ENCODE measurements around the gene PRMT2.

The PRMT2 gene

DNA sequence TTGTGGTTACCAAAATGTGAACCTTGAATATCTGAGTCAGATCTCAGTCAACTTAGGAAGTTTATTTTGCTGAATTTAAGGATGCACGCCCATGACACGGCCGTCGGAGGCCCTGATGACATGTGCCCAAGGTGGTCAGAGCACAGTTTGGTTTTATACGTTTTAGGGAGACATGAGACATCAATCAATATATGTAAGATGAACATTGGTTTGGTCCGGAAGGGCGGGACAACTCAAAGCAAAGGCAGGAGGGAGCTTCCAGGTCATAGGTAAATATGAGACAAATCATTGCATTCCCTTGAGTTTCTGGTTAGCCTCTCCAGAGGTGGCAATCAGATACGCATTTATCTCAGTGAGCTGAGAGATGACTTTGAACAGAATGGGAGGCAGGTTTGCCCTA is 1.0 kb upstream of the PRMT2 start:
- no peak for DNase-seq (ENCODE audit: low read depth)
- TF ChIP-seq, protein P1, sequence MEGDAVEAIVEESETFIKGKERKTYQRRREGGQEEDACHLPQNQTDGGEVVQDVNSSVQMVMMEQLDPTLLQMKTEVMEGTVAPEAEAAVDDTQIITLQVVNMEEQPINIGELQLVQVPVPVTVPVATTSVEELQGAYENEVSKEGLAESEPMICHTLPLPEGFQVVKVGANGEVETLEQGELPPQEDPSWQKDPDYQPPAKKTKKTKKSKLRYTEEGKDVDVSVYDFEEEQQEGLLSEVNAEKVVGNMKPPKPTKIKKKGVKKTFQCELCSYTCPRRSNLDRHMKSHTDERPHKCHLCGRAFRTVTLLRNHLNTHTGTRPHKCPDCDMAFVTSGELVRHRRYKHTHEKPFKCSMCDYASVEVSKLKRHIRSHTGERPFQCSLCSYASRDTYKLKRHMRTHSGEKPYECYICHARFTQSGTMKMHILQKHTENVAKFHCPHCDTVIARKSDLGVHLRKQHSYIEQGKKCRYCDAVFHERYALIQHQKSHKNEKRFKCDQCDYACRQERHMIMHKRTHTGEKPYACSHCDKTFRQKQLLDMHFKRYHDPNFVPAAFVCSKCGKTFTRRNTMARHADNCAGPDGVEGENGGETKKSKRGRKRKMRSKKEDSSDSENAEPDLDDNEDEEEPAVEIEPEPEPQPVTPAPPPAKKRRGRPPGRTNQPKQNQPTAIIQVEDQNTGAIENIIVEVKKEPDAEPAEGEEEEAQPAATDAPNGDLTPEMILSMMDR (conservative IDR thresholded peaks at IDR 0.05; ENCODE audit: low read depth, low read length) = no peak
- peak overlapping the region; percentile 99 for H3K4me3 ChIP-seq (ENCODE audit: low read length)

DNA sequence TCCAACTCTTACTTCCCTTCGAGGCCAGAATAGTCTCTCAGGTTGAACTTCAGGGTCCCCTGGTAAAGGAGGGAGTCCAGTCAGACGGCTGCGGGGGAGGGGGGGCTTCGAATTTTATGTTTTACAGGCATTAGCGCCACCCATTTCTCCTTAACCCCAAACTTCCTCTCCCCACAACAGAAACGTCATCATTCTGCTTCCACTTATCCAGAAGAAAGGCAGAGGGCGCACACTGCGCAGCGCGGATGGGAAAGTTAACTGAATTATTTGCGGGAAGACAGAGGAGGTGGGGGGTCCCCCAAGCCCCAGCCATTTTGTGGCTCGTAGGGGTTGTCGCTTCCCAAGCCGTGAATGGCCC is 529 bp upstream of the PRMT2 start:
- peak; percentile 61 for DNase-seq (ENCODE audit: low read depth)
- TF ChIP-seq, protein P1 (conservative IDR thresholded peaks at IDR 0.05; ENCODE audit: low read depth, low read length) = peak; percentile 27
- H3K4me3 ChIP-seq (ENCODE audit: low read length) = peak overlapping the region; percentile 99

DNA sequence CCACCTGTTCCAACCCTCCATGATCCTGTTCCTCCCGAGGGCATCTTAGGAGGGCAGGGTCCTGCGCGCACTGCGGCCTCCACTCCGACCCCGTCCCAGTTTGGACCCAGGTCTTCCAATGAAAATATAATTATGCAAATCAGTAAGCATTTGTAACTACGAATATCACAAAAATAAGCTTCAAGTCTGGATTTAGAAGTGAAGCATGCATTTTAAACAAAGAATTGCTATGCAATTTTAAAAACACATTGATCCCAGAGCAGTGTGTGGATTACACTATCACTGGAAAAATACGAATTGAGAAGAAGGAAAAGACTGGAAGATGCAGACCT is 673 bp downstream of the PRMT2 start:
- TF ChIP-seq, protein P1 (conservative IDR thresholded peaks at IDR 0.05; ENCODE audit: low read depth, low read length) = no peak
- peak overlapping the region; percentile 99 for H3K4me3 ChIP-seq (ENCODE audit: low read length)
- no peak for DNase-seq (ENCODE audit: low read depth)

DNA sequence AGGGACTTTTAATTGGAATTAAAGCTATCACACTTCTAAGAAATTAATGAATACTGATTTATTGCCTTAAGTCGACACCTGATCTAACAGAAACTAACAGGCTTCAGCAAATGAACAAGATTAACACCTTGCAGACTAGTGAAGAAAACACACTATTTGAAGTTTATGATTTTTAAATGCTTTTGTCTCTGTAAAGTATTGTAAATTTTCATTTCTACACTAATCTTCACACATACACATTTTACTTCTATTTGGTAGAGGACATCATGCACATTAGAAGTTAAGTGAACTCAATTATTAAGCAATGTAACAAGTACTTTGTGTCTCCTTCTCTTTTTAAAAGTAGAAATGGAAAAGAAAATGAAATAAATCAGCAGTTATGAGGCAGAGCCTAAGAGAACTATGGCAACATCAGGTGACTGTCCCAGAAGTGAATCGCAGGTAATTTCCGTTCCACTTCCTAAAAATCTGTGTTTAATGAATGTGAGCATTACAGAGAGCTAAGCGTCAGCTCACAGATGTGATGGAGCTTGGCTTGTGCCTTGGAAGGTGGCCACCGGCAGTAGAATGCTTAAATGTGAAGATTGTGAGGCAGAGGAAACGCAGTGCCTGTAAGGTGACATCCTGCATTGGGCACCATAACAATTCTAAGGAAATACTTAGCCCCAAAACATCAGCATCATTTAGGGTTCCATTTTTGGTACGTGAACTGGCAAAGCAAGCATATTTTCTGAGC is 1.2 kb downstream of the PRMT2 start:
- H3K4me3 ChIP-seq (ENCODE audit: low read length) = peak overlapping the region; percentile 99
- TF ChIP-seq, protein P1 (conservative IDR thresholded peaks at IDR 0.05; ENCODE audit: low read depth, low read length) = no peak
- no peak for DNase-seq (ENCODE audit: low read depth)

DNA sequence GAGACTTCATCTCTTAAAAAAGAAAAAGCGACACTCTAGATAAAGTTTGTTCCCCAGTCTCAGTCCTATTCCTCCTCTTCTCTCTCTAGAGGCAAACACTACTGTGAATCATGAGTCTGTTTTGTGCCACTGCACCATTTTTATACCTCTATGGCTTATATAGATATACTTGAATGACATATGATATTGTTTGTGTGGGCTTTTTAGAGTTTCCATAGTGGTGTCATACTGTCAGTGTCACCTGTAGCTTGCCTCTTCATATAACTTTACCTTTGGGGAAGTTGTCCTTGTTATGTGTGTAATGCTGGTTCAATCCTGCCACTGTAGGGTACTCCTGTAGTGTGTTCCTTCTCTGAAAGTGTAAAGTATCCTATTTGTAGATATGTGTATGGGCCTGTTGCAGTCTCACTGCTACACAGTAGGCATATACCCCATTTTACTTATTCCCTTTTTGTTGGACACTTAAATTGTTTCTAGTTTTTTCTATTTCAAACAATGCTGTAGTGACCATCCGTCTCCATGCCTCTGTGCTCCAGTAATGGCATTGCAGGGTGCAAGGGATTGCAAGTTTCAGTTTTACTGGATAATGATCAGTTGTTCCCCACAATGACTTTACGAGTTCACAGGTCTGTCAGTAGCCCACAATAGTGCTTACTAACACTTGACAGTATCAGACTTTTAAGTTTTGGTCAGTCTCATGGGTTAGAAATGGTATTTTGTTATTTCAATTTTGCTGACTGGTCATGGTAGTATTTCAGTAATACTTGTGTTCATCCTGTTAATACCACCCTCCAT is 2.7 kb downstream of the PRMT2 start:
- TF ChIP-seq, protein P1 (conservative IDR thresholded peaks at IDR 0.05; ENCODE audit: low read depth, low read length) = no peak
- peak overlapping the region; percentile 5 for H3K4me3 ChIP-seq (ENCODE audit: low read length)
- DNase-seq (ENCODE audit: low read depth) = no peak

DNA sequence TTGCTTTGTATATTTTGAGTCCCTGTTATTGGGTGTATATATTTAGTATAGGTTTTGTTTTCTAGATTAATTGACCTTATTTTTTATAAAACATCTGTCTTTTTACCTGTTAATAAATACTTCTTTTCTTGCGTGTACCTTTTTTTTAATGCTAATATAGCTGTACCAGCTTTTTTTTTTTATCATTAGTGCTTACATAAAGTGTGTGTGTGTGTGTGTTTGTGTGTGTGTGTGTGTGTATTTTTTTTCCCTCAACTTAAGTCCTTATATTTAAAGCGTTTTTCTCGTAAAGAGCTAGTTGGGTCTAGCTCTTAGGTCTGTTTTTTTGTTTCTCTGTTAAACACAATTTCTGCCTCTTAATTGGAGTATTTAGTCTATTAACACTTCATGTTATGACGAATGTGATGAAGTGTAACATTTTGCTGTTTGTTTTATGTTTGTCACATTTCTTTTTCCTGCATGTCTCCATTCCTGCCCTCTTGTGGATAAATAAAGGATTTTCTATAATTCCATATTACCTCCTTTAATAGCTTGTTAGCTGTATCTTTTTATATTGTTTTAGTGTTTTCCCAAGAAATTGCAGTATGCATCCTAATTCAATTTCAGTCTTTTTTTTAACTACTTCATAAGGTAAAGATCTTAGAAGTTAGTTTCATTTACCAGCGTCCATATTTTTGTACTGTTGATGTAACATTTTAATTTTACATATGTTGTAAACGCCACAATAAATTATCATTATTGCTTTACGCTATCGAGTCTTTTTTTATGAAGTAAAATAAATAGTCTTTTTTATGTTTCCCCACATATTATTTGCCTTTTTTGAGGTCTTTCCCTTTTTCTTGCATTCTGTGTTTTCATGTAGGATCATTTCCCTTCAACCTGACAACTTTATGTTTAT is 4.3 kb downstream of the PRMT2 start:
- TF ChIP-seq, protein P1 (conservative IDR thresholded peaks at IDR 0.05; ENCODE audit: low read depth, low read length) = peak; percentile 46
- no peak for DNase-seq (ENCODE audit: low read depth)

More for the DNA sequence above, 4.3 kb downstream of the PRMT2 start:
- H3K4me3 ChIP-seq (ENCODE audit: low read length) = no peak overlapping the region

All from retinal pigment epithelial cell (primary cell).